Stimulated activated CD4-positive, alpha-beta T cell treated with anti-CD3 and anti-CD28 coated beads, Interleukin-12 subunit alpha, Interleukin-12 subunit beta, amount 100 ng/mL, for 48 hours (primary cell): ENCODE data around the gene SCN2B.
A peak's percentile ranks its signal among the peaks of the same experiment; 100 is the strongest.

Experiments
- DNase-seq, 3 donors: peaks; one replicate each; pipeline ENCODE4 v3.0.0-alpha.2; 2020; ENCODE audit warnings: low read depth in 2 of 3, low spot score in 1 of 3

SCN2B gene

DNA sequence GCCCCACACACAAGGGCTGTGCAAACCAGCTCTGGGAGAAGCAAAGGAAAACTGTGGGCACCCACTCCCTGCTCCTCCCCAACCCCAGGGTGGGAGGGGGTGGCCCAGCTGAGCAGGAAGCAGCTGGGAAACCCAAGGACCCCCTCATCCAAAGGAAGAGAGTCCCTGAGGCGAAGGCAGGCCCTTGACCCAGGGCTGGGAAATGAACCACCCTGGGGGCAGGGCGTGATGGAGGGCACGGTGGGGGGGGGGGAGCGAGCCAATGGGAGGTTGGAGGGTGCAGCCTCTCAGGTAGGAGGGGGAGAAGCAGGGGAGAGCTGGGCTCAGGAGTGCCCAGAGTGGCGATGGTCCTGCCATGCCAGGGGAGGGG lies 40.7 kb downstream of the SCN2B start:
- DNase-seq, result no peak

DNA sequence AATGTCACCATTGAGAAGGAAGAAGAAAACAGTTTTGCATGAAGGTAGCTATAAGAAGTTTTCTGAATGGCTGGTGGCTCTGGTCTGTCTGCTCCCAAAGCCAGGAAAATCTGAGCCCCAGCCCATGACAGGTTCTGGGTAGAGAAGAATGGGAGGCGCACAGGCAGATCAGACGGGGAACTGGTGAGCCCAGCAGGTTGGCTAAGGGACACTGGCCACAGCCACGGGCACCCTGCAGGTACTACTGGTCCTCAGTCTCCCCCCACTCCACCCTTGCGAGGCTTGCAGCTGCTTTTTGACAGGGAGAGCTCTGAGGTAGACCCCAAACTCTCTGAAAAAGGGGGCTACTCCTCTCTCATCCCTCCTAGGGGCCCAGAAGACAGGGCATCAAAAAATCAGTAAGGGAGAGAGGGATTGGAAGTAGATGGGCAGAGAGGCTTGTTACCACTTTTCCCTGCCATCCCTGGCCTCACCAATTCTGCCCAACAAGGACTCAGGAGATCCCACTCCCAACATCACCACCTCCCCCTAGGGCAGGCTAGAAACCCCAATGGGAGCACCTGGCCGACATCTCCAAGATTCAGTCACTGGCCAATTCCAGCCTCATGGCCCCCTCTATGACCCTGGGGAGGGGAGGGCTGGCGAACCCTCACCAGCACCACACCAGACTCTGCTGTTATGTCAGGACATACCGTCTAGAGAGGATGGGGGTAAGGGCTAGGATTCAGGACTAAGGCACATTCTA lies 41.2 kb downstream of the SCN2B start:
- DNase-seq, result no peak

DNA sequence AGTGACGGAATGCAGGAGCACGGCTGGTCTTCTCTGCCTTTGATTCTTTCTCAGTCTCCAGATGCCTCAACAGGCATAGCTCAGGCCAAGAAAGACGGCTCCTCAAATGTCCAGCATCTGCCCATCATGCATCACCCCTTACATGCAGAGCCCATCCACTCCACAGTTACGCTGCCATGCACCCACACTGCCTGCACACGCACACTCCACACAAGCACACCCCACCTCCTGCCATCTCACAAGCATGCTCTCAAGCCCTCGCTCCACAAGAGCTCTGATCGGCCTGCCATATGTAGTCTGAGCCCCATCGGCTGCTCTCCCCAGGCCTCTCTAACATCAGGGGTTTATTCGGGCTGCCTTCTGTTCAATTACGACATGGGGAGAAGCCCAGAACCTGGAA lies 42.6 kb downstream of the SCN2B start:
- no peak for DNase-seq

DNA sequence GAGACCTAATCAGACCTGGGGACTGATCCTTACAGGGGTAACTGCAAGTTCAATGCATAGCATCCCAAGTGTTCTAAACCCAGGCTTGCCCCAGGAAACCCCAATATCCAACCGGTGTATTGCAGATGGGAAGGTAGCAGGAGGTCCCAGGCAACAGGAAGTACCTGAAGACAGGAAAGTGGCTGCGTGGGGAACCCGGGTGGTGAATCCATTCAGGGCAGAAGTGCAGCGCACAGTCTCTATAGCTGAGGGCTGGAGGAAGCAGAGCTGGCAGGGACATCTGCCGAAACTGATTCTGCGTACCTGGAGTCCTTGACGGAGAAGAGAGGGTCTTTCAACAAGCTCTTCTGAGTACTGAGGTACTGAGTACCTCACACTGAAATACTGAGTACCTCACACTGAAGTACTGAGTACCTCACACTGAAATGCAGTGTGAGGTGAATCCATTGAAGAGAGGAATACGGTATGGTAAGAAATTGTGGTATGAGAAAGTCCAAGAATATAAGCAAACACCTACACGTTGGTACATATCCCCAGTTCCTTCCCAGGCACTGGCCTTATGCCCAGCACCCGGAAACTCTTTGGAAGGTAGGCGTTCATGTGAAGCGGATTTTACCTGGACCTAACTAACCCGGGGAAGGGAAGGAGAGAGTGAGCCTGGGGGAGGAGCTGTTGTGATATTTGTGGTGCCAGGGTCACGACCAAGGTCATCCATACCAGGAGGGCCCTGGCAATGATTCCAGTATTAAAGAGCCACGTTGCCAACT lies 43.9 kb downstream of the SCN2B start:
- DNase-seq, result no peak

DNA sequence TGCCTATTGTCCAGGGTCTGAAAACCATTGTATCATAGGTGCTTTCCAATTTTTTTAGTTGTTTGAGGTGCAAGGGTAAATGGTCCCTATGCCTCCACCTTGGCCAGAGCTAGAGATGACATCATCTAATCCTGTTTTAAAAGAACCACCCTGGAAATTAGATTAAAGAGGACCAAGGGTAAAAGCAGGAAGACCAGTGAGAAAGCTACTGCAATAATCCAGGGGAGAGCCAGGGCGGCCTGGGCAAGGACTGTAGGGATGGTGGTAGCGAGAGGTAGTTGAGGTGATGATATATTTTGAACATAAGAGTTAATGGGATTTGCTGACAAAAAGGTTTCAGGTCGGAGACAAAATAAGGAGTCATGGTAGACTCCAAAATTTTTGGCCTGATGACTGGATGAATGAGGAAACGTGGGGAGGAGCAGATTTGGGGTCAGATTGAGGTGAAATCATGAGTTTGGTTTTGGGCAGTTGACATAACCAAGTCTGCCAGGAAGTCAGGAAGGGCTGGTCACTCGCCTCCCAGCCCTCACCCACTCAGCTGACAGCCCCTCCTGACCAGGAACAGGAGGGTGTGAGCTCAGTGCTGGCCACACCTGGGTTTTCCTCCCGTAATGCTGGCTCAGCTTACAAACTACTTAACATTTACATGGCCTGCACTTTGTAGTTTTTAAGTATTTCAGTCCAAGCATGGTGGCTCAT lies 46.8 kb downstream of the SCN2B start:
- no peak for DNase-seq

DNA sequence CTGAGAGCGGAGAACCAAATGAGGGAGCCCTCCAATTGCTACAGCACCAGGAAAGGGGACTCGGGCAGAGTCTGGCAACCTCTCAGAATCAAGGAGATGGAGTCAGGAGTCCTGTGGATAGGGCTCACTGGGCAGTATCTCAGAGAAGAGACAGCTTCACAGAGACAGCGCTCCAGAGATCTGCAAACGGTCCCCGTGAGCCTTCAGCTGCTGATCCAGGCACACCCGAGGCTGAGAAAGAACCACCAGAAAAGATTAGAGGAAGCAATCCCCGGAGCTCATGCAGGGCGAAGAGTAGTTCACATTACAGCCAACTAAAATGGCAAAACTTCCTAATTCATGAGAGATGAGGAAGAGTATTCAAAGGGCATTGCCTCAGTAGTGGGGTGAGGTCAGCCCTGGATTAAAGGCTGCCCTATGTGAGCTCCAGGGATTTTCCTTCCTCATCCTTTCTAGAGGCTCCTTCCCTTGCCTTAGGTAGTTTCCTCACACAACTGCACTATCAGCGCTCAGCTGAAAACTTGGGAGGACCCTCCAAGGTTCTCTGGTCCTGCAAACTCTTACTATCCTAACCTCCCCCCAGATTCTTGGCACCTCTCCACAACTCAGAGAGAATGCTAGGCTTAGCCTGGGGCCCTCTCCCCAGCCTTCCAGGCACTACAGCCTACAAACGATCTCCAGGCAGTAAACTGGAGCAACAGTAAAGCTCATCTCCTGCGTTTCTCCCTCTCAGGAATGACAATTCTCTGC lies 47.5 kb downstream of the SCN2B start:
- DNase-seq, result no peak

DNA sequence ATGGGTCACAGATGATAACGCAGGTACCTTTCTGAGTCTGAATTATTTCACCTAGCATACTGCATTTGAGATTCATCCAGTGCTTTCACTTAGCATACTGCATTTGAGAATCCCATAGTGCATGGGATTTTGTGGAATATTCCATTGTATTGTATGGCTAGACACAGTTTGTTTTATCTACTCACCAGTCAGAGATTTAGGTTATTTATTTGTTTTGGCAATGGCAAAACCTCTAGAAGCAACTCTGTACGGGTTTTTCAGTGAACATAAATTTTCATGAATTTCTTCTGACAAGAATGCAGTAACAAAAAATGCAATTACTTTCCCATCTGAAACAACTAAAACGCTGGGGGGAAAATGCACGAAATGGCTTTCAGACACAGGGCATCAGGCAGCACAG lies 48.1 kb downstream of the SCN2B start:
- DNase-seq, result no peak

DNA sequence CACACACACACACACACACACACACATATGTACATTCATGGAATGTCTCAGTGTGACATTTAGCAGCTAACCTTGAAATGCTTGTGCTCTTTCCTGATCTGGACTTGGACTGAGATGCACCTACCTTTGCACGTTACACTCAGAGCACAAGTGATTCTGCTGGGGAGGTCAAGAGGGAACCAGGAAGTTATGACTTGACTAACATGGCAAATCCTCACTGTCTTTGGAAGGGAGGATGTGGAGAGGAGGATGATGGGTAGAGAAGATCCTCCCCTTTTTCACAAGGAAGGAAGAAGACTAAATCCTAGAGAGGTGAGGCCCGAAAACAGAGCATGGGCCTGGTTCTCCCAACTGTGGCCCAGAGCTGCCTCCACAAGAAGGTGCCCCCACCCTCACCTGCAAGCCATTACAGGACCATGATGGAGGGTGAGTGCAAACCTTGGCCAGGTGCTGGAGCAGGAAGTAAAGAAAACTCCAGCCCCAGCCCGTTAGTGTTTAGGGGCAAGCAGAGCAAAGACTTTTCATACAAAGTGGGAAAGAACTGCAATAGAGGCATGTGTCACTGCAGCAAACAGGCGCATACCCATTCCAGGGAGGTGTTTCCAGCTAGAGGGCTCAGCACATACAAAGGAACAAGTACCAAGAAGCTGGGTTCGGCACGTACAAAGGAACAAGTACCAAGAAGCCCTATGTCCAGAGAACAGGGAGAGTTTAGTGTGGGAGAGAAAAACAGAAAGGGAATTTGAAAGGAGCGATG lies 50.2 kb downstream of the SCN2B start:
- peak in 1 of 3 donors; percentile 8 for DNase-seq

DNA sequence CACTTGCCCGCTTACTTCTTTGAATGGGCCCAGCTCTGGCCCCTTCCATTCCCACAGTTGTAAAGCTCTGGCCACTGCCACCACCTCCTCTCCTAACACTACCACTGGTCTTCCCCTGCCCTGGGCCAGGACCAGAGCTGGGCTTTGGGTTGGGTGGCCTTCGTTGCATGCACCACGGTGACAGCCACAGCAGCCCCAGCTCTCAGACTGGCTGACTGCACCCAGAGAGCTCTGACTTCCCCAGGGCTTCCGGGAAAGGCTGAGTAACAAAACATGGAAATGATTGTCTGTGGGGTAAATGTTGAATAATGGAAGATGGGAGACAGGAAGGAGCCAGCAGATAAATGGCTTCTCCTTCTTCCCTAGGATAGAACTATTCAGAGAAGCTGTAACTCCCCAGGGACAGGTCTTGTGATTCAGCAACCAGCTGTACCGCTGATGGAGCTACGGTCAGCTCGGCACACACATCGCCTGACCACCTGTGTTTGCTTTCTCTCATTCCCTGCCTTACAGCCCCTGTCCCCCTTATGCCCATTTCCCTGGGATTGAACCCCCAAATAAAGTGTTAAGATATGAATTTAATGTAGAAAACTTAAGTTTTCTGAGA lies 51.4 kb downstream of the SCN2B start:
- no peak for DNase-seq

DNA sequence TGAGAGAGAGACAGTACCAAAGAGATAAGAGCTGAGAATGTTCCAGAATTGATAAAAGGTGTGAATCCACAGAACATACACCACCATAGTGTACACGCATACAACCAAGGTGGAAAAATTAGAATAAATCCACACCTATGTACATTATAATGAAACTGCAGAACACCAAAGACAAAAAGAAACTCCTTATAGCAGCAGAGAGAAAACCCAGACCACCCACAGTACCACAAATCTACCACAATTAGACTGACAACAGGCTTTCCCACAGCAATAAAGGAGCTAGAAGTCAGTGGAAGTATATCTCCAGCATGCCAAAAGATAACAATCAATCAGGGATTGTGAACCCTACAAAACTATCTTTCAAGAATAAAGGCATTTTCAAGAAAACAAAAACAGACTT lies 55.6 kb downstream of the SCN2B start:
- DNase-seq, result no peak

DNA sequence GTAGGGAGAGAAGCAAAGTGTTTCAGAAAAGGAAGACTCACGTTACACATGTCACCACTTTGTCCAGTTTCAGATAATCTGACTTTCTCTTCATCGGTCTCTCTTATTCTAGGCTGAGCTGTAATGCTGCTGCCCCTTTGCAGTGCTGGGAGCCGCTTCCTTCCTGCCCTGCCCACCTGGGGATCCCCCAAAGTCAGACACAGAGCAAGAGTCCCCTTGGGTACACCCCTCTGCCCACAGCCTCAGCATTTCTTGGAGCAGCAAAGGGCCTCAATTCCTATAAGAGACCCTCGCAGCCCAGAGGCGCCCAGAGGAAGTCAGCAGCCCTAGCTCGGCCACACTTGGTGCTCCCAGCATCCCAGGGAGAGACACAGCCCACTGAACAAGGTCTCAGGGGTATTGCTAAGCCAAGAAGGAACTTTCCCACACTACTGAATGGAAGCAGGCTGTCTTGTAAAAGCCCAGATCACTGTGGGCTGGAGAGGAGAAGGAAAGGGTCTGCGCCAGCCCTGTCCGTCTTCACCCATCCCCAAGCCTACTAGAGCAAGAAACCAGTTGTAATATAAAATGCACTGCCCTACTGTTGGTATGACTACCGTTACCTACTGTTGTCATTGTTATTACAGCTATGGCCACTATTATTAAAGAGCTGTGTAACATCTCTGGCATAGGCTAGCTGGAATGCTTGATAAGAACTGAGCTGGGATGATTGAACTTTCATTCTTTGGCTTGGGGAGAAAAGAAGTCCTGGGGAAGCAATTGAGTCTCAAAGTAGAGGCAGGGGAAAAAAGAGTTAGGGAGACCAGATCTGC lies 58.4 kb downstream of the SCN2B start:
- DNase-seq, result no peak

DNA sequence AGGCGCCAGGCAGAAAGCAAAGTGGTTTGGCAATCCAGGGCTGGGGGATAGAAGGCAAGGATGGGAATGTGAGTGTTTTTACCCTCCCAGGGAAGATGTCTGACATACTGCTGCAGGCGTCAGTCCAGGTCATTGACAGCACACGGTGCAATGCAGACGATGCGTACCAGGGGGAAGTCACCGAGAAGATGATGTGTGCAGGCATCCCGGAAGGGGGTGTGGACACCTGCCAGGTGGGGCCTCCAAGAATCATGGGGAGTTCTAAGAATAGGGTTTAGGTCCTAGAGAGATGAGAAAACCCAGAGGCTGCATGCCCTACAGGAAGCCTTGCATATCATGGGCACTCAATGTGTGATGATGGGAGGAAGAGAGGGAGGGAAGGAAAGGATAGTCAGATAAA lies 61.4 kb downstream of the SCN2B start:
- no peak for DNase-seq

DNA sequence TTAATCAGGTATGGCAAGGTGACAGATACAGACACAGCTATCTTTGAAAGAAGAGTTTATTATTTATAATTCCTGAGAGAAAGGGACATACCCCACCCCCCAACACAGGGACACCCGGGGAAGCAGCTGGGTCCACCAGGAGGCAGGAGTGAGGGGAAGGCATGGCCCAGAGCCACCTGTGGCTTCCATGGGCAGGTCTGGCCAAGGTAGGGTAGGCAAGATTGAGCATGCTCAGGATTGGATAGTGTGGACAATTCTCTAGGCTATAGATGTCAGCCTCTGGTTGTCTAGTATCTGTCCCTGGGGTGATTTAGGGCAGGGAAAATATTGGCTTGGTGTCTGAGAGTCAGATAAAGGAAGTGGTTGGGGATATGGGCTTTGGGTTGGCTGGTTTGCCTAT lies 62.2 kb downstream of the SCN2B start:
- no peak for DNase-seq

DNA sequence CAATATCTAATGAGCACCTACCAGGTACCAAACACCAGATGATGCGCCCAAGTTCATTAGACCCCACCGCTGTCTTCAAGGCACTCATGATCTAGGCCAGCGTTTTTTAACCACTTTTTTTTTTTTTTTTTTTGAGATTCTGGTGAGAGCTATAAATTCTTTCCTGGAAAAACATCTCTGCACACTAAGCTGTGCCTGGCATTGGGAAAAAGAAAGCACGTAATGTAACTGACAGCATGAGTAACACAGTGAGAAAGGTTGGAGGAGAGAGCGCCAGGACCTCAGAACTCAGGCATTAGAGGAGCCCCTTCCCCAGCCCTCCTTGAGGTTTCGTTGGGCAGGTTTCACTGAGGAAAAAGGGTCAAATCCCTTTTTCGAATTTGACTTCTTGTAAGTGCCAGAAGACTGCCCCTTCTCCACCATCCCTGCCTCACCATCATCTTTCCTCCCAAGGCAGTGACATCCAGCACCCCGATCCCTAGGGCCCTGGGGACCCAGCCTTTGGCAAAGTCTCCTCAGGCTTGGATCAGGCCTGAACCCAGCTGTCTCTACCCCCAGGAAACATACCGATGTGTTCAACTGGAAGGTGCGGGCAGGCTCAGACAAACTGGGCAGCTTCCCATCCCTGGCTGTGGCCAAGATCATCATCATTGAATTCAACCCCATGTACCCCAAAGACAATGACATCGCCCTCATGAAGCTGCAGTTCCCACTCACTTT lies 63.6 kb downstream of the SCN2B start:
- no peak for DNase-seq
